GM12891 (cell line): Measurements from ENCODE around the gene GALNT10.
"Not testable (repeated sequence)": the region's sequence is repeated elsewhere in the genome, so short reads cannot be mapped to it uniquely, and the experiment has no call there.

Experiments
- DNase-seq: peaks from one replicate; pipeline ENCODE4 v3.0.0; 2011; ENCODE audit warnings: low spot score; ENCODE audit not compliant: insufficient read length
- FAIRE-seq: peaks from 2 replicates; lab custom pipeline; 2011; peaks lifted over from hg19 to GRCh38; lab: Jason Lieb, UNC
- PAX5 ChIP-seq: IDR thresholded peaks from 2 replicates; pipeline ENCODE4 v1.6.1; 2011; ENCODE audit warnings: low read length, moderate library complexity, mild to moderate bottlenecking; ENCODE audit not compliant: insufficient read depth, severe bottlenecking
- POLR2A ChIP-seq: IDR thresholded peaks from 2 replicates; pipeline ENCODE4 v1.6.1; 2011; ENCODE audit warnings: low read depth, low read length, control low read depth
- POLR2AphosphoS5 ChIP-seq: IDR thresholded peaks from 2 replicates; pipeline ENCODE4 v1.6.1; 2011; ENCODE audit warnings: low read depth, low read length, control low read depth
- POU2F2 ChIP-seq: IDR thresholded peaks from 2 replicates; pipeline ENCODE4 v1.6.1; 2011; ENCODE audit warnings: low read depth, mild to moderate bottlenecking, control low read depth, low read length, moderate library complexity
- SPI1 ChIP-seq: IDR thresholded peaks from 2 replicates; pipeline ENCODE4 v1.6.1; 2011; ENCODE audit warnings: low read depth, low read length, control low read depth
- TAF1 ChIP-seq: IDR thresholded peaks from 2 replicates; pipeline ENCODE4 v1.6.1; 2011; ENCODE audit warnings: low read depth, low read length, control low read depth

Gene GALNT10

DNA sequence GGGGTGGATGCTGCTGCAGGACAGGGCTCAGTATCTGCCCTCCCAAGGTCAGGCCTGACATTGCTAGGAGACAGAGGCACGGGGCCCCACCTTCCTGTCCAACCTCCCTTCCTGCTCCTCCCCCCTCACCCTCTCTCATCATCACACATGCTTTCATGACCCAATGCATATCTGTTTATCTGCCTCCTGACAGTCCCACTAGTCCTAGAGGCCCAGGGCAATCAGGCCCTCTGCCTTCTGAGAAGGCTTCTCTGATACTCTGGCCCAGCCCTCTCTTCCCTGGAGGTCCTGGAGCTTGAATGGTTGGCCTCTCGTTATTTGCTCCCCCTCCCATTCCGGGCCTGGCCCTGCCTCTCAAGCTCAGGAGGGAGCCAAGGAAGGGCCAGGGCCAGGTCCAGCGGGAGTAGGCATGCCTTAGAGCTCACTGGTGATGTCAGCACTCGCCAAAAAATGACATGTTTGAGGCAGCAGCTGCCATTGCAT, 164.6 kb downstream of the GALNT10 start:
- FAIRE-seq (no peak), DNase-seq (no peak)
- TF ChIP-seq POLR2A = no peak
- no peak for TF ChIP-seq POU2F2
- no peak for TF ChIP-seq SPI1
- no peak for TF ChIP-seq POLR2AphosphoS5
- no peak for TF ChIP-seq PAX5
- no peak for TF ChIP-seq TAF1

DNA sequence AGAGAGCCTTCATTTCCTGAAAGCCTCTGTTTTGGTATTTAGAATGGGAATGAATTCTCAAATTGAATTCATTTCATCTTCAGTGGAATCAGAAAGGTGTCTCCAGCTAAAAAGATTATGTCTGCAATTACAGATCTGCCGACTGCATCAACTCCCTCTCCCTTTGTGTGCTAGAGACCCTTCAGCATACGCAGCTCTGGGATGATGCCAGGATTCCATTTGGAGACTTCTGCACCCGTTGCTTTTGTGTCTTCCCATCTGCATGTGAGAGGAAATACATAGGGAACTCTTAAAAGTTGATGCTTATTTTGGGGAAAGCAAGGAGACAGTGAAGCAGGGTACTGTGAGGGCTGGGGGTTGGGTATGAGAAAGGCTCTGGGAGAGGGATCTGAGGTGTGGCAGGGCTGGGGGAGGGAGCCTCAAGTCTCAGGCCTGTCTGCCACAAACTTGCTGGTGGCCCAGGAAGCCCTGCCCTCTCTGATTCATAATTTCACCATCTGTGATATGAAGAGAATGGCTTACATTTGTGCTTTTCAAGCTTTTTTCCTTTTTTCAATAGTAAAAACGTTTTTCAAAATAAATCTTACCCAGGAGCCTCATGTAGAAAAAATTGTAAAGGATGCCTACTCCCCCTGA, 165.6 kb downstream of the GALNT10 start:
- TF ChIP-seq TAF1 = no peak
- TF ChIP-seq POLR2A = no peak
- no peak for TF ChIP-seq POU2F2
- no peak for TF ChIP-seq SPI1
- TF ChIP-seq POLR2AphosphoS5 = no peak
- TF ChIP-seq PAX5 = no peak
- no peak for DNase-seq
- no peak for FAIRE-seq

DNA sequence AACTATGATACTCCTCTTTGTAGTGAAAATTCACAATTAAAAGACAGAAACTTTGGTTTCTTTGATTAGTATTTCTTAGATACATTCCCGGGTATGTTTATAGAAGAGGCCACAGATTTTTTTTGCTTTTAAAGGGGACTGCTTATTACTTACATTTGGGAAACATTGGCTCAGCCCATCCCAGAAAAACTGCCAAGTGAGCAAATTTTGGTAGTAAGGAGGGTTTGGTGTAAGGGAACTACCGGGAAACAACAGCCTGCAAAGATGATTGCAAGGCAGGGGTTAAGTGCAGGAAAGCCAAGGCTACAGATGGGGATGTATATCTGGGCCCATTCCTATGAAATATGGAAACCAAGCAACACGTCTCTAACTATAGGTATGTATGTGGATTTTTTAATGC, 166.4 kb downstream of the GALNT10 start:
- DNase-seq (no peak), FAIRE-seq (no peak)
- TF ChIP-seq POLR2AphosphoS5 (no peak), TAF1 (no peak), PAX5 (no peak), POLR2A (no peak), SPI1 (no peak), POU2F2 (no peak)

DNA sequence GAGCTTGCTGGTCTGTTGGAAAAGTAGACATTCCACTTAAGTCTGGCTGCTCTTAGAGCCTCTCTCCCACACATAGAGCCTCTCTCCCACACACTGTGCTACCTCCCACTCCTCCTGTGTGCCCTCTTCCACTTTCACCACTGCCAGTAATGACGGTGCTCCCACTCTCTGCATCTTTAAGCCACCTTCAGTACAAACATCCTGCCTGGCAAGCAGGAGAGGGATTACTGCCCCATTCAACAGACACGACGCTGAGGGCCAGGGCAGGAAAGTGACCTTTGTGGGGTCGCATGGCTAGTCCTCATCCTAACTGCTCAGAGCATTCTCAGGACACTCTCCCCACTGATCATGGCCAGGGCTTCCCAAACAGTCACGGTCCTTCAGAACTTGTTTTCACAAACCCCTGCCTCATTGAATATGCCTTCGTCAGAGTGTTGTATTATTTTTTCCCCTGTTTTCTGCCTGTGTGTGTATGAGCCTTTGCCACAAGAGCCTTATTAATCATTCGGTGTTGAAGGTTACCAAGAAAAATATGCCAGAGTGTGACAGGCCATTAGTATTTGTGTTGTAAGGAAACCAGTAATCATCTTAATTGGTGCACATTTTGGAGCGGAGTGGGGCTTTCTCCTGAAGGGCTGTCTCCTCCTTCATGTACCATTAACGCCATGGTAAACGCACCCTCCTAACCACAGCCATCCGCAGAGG, 168.1 kb downstream of the GALNT10 start:
- TF ChIP-seq POLR2AphosphoS5 (no peak), PAX5 (no peak), SPI1 (no peak), POLR2A (no peak), POU2F2 (no peak), TAF1 (no peak)
- FAIRE-seq (no peak), DNase-seq (no peak)

DNA sequence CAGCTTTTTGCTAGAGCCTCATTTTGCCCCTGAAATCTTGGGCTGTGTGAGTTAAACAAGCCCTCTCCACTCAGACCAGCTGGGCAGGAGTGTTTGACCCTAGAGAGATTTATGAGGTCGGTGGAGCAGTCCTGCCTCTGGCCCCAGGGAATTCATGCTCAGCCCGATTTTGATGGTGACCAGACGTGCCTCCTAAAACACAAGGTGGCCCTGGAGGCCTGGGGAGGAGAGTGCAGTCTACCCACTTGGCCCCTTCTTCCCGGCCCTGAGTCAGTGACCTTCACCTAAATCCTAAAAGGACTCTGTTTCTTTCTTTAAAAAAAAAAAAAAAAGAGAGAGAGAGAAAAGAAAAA, 168.7 kb downstream of the GALNT10 start:
- TF ChIP-seq POLR2A = no peak
- TF ChIP-seq PAX5 = no peak
- no peak for TF ChIP-seq TAF1
- no peak for TF ChIP-seq POU2F2
- no peak for TF ChIP-seq POLR2AphosphoS5
- no peak for TF ChIP-seq SPI1
- no peak for FAIRE-seq

DNA sequence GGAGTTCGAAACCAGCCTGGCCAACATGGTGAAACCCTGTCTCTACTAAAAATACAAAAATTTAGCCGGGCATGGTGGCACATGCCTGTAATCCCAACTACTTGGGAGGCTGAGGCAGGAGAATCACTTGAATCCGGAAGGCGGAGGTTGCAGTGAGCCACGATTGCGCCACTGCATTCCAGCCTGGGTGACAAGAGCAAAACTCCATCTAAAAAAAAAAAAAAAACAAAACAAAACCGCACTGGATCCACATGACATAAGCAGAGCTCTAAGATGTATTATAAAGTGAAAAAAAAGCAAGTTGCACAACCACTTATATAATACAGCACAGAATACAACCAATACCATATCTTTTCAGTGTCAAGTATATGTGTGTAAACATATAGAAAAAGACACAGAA, 169.7 kb downstream of the GALNT10 start:
- FAIRE-seq, DNase-seq: not testable (repeated sequence)

More for the DNA sequence above, 168.7 kb downstream of the GALNT10 start:
- DNase-seq = no peak

DNA sequence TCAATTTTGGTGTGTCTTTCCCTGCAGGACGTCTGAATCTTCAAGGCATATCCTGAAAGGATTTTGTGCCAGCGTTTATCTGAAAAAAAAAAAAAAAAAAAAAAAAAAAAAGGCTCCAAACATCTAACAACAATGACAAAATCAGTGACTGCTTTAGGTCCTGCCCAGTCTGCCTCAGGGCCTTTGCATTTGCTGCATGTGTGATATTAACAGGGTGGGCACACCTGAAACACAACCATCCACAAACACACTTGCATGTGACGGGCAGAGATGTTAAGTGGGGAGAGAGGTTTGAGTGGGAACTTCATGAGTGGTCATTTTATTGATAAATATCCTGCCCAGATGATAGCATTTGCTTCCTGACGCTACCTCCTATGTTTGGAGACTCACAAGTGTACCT, 172.9 kb downstream of the GALNT10 start:
- DNase-seq (no peak), FAIRE-seq (no peak)
- no peak for TF ChIP-seq TAF1
- no peak for TF ChIP-seq POU2F2
- no peak for TF ChIP-seq POLR2AphosphoS5
- TF ChIP-seq PAX5 = no peak
- no peak for TF ChIP-seq SPI1
- no peak for TF ChIP-seq POLR2A

DNA sequence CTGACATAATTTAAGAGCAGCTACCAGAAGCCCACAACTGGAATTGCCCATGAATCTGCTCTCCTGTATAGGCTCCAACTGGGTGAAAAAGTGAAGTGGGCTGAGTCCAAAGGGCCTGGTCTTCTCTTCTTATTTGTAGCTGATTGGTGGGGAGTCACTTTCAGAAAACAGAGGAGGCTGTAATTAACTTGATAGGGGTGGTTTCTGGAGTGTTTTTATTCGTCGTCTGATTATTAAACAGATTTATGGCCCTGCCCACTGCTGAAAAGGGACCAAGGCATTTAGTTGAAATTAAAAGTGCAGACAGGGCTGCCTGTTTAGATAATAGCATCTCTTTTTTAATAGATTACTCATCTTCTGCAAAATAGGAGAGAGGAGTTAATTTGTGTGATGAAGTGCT, 174.2 kb downstream of the GALNT10 start:
- no peak for FAIRE-seq

DNA sequence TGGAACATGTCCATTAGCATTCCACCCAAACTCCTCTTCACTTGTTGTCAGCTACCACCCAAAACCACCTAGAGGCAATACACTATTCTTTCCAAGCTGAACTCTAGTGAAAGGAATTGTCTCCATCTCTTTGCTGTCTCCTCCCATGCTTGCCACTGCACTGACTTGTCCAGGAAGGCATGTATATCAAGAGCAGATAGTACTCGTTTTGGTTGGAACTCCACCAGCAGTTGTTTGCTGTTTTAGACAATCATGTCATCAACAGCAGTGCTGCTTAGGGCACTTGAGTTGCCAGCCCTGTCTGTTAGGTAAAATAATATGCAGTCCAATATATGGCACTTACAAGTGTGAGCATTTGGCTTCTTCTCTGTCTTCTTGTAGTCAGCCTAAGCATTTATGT, 175.3 kb downstream of the GALNT10 start:
- no peak for TF ChIP-seq PAX5
- no peak for TF ChIP-seq POLR2A
- TF ChIP-seq POU2F2 = no peak
- TF ChIP-seq POLR2AphosphoS5 = no peak
- TF ChIP-seq SPI1 = no peak
- TF ChIP-seq TAF1 = no peak
- FAIRE-seq = no peak
- no peak for DNase-seq

More for the DNA sequence above, 174.2 kb downstream of the GALNT10 start:
- no peak for DNase-seq
- TF ChIP-seq POU2F2 (no peak), POLR2AphosphoS5 (no peak), TAF1 (no peak), POLR2A (no peak), SPI1 (no peak), PAX5 (no peak)

DNA sequence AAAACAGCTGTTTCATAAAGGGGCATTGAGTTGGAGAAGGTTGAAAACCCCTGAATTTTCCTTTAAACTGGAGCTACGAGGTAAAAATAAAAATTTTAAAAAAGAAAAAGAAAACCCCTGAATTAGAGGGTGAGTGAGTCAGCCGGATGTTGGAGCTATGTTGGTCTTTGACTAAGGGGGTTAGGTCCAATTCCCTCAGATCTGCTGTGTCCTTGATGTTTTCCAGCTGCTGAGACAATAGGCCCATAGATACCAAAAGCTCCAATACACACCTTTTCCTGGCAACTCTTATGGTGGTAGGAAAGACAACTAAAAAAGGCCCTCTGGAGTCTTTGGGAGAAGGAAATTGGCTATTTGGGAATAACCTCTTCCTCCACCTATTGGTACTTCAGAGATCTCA, 175.8 kb downstream of the GALNT10 start:
- no peak for TF ChIP-seq PAX5
- TF ChIP-seq SPI1 = no peak
- no peak for TF ChIP-seq POU2F2
- TF ChIP-seq POLR2AphosphoS5 = no peak
- TF ChIP-seq POLR2A = no peak
- TF ChIP-seq TAF1 = no peak
- DNase-seq (no peak), FAIRE-seq (no peak)
